ENCODE results near the gene OMA1. TPM values are rescaled to one million over a fixed set of nuclear protein-coding genes. Genes with fewer than 3 reads are reported as not detected.

The OMA1 gene
- total RNA-seq, 1 experiment from 2014 or later, result 27.0 TPM

DNA sequence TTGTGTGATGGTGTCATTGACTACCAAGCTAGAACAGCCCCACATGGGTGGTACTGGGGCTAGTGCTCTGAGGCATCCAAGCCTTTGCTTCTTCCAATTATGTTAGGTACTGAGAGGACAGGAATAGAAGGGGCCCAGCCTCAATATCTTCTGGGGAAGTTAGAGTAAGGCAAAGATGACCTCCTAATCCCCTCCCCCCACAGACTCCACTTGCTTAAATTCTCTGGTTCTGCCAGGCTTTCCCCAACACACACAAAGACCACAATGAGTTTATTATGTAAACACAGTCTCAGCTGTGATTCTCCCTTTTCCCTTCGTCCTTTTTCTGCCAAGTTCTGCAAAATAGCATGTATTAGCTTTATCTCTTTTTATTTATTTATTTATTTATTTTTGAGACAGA, 33.7 kb upstream of the OMA1 start:
- Histone ChIP-seq H3K4me3 (no peak overlapping the region), H3K4me1 (peaks cover 32% of the 10 kb centered on the region), H3K27ac (no peak overlapping the region), H3K9me3 (replicated peaks) (0 out of 2 replicates have a peak, but pooled peaks cover 6% of the 10 kb centered on the region), H3K27me3 (no peaks in the 10 kb centered on the region), H3K36me3 (no peaks in the 10 kb centered on the region)
- DNase-seq, result peak in 1 of 2 experiments; percentile 46

- H3K36me3 ChIP-seq, result no peaks in the 10 kb centered on the region
- no peak overlapping the region for H3K4me3 ChIP-seq
- H3K27me3 ChIP-seq, result no peaks in the 10 kb centered on the region
- DNase-seq, result no peak
- H3K9me3 ChIP-seq (replicated peaks), result 0 out of 2 replicates have a peak, but pooled peaks cover 6% of the 10 kb centered on the region
- no peak overlapping the region for H3K27ac ChIP-seq
- H3K4me1 ChIP-seq, result peaks cover 12% of the 10 kb centered on the region; the same call in 1 of the 2 replicates
Measured at GRCh38 chr1:58577654-58578030, 31.1 kb upstream of the OMA1 start.

DNA sequence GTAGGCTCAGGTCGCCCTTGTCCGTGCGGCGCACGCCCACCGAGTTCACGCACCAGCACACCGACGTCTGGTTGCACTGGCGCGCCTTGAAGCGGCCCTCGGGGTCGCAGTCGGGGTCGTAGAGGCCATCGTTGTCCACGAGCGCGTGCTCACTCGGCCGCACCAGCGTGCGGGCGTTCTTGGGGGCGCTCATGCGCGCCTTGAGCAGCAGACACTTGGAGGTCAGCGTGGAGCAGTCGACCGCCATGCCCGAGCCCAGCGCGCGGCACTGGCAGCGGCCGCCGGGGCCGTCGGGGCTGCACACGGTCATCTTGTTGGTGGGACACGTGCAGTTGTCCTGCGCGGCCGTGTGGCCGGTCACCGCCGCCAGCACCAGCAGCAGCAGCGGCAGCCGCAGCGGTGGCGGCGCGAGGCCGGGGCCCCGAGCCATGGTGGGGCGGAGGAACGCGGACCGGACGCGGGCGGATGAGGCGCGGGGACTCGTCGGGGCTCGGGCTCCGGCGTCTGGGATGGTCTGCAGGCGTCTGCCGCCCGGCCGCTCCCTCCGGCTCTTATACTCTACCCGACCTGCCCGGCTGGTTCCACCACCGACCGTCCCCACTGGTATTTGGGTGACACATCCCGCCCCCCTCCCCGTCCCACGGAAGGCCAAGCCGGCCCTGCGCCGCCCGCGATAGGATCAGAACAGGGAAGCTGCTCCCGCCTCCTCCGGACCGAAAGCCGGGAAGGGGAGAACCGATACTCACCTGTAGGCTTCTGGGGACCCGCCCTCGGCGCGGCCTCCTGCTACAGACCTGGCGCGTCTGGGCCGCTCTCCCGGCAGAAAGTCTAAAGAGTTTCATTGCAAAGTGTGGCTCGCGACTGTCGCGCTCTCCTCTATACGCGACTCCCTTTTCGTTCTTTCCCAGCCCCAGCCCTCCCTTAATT, 30.5 kb upstream of the OMA1 start, which contains the start of gene TACSTD2:
TSS of gene TACSTD2 (minus strand) at position 526 of the 927 bp plus-strand sequence. CDS start at position 430, 96 bp downstream.
- H3K27me3 ChIP-seq, result no peaks in the 10 kb centered on the region
- H3K27ac ChIP-seq, result no peak within 1 kb of the TSS
- peaks cover 12% of the 10 kb centered on the region; the same call in 1 of the 2 replicates for H3K4me1 ChIP-seq
- 0 out of 2 replicates have a peak, but pooled peaks cover 6% of the 10 kb centered on the region for H3K9me3 ChIP-seq (replicated peaks)
- no peak for DNase-seq
- no peaks in the 10 kb centered on the region for H3K36me3 ChIP-seq
- H3K4me3 ChIP-seq, result no peak within 1 kb of the TSS

- DNase-seq, result no peak
Measured at GRCh38 chr1:58576325-58576726, 29.8 kb upstream of the OMA1 start.

DNA sequence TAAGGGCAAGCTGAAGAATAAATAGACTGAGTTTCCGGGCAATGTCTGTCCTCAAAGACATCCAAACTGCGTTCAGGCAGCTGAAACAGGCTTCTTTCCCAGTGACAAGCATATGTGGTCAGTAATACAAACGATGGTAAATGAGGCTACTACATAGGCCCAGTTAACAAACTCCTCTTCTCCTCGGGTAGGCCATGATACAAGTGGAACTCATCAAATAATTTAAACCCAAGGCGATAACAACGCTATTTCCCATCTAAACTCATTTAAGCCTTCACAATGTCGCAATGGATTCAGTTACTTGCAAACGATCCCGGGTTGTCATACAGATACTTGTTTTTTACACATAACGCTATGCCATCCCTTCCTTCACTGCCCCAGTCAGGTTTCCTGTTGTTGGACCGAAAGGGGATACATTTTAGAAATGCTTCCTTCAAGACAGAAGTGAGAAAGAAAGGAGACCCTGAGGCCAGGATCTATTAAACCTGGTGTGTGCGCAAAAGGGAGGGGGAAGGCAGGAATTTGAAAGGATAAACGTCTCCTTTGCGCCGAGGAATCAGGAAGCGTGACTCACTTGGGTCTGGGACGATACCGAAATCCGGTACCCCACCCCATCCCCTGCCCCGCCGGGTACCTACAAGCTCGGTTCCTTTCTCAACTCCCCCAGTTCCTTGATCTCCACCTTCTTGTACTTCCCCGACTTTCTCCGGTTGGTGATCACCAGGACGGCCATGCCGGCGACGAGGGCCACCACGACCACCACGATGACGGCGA, 29.2 kb upstream of the OMA1 start:
- H3K27me3 ChIP-seq, result no peaks in the 10 kb centered on the region
- peaks cover 12% of the 10 kb centered on the region; the same call in 1 of the 2 replicates for H3K4me1 ChIP-seq
- 0 out of 2 replicates have a peak, but pooled peaks cover 6% of the 10 kb centered on the region for H3K9me3 ChIP-seq (replicated peaks)
- no peaks in the 10 kb centered on the region for H3K36me3 ChIP-seq
- no peak overlapping the region for H3K27ac ChIP-seq
- no peak overlapping the region for H3K4me3 ChIP-seq
- no peak for DNase-seq

More at GRCh38 chr1:58576325-58576726, 29.8 kb upstream of the OMA1 start:
- H3K4me1 ChIP-seq, result peaks cover 12% of the 10 kb centered on the region; the same call in 1 of the 2 replicates
- H3K9me3 ChIP-seq (replicated peaks), result 0 out of 2 replicates have a peak, but pooled peaks cover 6% of the 10 kb centered on the region
- H3K27ac ChIP-seq, result no peak overlapping the region
- no peaks in the 10 kb centered on the region for H3K36me3 ChIP-seq
- no peaks in the 10 kb centered on the region for H3K27me3 ChIP-seq
- H3K4me3 ChIP-seq, result no peak overlapping the region

- Histone ChIP-seq H3K27ac (no peak overlapping the region), H3K27me3 (no peaks in the 10 kb centered on the region), H3K4me3 (no peak overlapping the region), H3K36me3 (no peaks in the 10 kb centered on the region), H3K4me1 (peaks cover 5% of the 10 kb centered on the region; the same call in 1 of the 2 replicates), H3K9me3 (replicated peaks) (0 out of 2 replicates have a peak, but pooled peaks cover 6% of the 10 kb centered on the region)
- DNase-seq, result no peak
Measured at GRCh38 chr1:58574816-58575215, 28.3 kb upstream of the OMA1 start.

GRCh38 chr1:58573705-58574591, 27.4 kb upstream of the OMA1 start:
- Histone ChIP-seq H3K36me3 (no peaks in the 10 kb centered on the region), H3K4me3 (no peak overlapping the region), H3K9me3 (replicated peaks) (0 out of 2 replicates have a peak, but pooled peaks cover 6% of the 10 kb centered on the region), H3K27ac (no peak overlapping the region), H3K27me3 (no peaks in the 10 kb centered on the region), H3K4me1 (peaks cover 3% of the 10 kb centered on the region; the same call in 1 of the 2 replicates)
- no peak for DNase-seq

DNA sequence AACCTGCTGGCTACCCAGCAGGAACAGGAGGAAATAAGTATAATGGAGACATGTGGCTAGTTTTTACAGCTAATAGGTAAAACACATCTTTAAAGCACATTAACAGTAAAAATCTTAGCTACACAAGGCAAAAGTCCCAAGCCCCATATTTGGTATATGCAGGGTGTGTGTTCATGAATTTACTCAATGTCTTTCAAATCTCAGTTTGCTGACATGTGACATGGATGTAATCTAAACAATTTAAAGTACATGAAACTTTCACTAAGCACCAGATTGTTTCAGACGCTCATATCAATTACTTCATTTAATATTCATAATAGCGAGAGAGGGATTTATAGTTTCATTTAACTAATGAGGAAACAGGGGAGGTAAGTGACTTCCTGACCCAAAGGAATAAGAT, 26.6 kb upstream of the OMA1 start:
- Histone ChIP-seq H3K36me3 (no peaks in the 10 kb centered on the region), H3K4me3 (no peak overlapping the region), H3K27ac (no peak overlapping the region), H3K4me1 (peaks cover 1% of the 10 kb centered on the region; the same call in 1 of the 2 replicates), H3K9me3 (replicated peaks) (0 out of 2 replicates have a peak, but pooled peaks cover 6% of the 10 kb centered on the region), H3K27me3 (no peaks in the 10 kb centered on the region)
- no peak for DNase-seq

GRCh38 chr1:58572690-58573089, 26.2 kb upstream of the OMA1 start:
- no peak overlapping the region for H3K27ac ChIP-seq
- no peaks in the 10 kb centered on the region; the same call in 1 of the 2 replicates for H3K4me1 ChIP-seq
- H3K27me3 ChIP-seq, result no peaks in the 10 kb centered on the region
- 0 out of 2 replicates have a peak, but pooled peaks cover 1% of the 10 kb centered on the region for H3K9me3 ChIP-seq (replicated peaks)
- no peak for DNase-seq
- H3K4me3 ChIP-seq, result no peak overlapping the region
- no peaks in the 10 kb centered on the region for H3K36me3 ChIP-seq

DNA sequence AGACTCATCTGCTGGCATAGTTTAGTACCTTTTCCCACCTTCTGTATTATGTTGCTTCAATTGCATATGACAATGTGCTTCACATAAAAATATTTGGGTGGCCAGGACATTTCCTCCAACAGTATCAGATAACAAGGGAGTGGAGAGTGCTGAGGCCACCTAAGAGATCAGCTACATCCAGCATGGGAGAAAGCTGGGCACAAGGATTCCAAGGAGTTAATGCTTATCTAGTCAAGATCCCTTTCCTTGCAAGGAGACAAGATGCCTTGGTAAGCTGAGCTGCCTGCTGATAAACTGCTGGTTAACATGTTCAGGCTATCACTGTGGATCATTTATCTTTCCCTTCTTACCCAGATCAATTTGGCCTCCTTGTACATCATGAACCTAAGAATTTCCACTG, 25.1 kb upstream of the OMA1 start:
- H3K27me3 ChIP-seq, result no peaks in the 10 kb centered on the region
- no peak overlapping the region for H3K27ac ChIP-seq
- no peak overlapping the region for H3K4me3 ChIP-seq
- no peaks in the 10 kb centered on the region for H3K36me3 ChIP-seq
- H3K4me1 ChIP-seq, result no peaks in the 10 kb centered on the region; the same call in 1 of the 2 replicates
- no peaks in the 10 kb centered on the region for H3K9me3 ChIP-seq (replicated peaks)
- no peak for DNase-seq

DNA sequence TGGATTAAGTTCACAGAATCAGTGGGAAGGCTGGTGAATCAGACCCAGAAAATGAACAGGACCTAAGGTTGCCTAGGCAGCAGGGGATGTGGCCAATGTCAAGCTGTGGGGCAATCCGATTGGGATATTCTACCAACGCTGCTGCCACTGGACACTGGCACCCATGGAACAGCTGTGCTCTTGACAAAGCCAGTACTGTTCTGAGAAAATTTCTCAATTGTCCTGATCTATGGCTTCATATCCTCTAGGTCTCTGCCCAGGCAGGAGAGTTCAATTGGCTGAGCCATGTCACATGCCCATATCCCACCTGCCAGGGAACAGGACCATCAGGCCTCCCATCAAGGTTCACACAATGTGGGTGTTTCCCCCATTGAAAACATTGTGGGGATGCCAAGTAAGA, 24.3 kb upstream of the OMA1 start:
- H3K4me3 ChIP-seq, result no peak overlapping the region
- DNase-seq, result peak in 1 of 2 experiments; percentile 51

GRCh38 chr1:58570094-58570493, 23.6 kb upstream of the OMA1 start:
- Histone ChIP-seq H3K27me3 (no peaks in the 10 kb centered on the region), H3K4me1 (no peaks in the 10 kb centered on the region; the same call in 1 of the 2 replicates), H3K9me3 (replicated peaks) (no peaks in the 10 kb centered on the region), H3K4me3 (no peak overlapping the region), H3K36me3 (no peaks in the 10 kb centered on the region), H3K27ac (no peak overlapping the region)
- DNase-seq, result no peak

More for the DNA sequence above, 24.3 kb upstream of the OMA1 start:
- no peaks in the 10 kb centered on the region for H3K9me3 ChIP-seq (replicated peaks)
- no peaks in the 10 kb centered on the region for H3K27me3 ChIP-seq
- H3K27ac ChIP-seq, result no peak overlapping the region
- no peaks in the 10 kb centered on the region for H3K36me3 ChIP-seq
- H3K4me1 ChIP-seq, result no peaks in the 10 kb centered on the region; the same call in 1 of the 2 replicates

DNA sequence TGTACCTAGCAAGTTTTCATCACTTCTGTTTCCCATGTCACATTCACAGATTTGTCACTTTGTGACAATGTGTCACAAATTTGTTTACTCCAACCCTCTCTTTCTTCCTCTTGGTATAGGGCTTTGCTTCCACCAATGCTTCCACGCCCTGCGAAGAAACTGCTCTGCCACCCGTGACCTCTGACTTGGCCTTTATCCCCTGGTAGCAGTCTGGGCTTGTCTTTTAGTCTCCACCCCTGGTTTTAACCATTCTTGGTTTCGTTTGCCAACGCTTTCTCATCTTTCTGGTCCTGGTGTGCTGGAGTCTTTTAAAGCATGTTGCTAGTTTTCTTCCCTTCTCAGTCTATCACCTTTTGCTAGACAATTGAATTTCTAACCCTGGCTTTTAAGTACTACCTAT, 22.4 kb upstream of the OMA1 start:
- H3K27ac ChIP-seq, result no peak overlapping the region
- H3K4me1 ChIP-seq, result no peaks in the 10 kb centered on the region; the same call in 1 of the 2 replicates
- H3K27me3 ChIP-seq, result no peaks in the 10 kb centered on the region
- H3K9me3 ChIP-seq (replicated peaks), result no peaks in the 10 kb centered on the region
- no peaks in the 10 kb centered on the region for H3K36me3 ChIP-seq
- no peak overlapping the region for H3K4me3 ChIP-seq
- no peak for DNase-seq
